Measurements from ENCODE around the gene SMG6. TPM values are rescaled to one million over a fixed set of nuclear protein-coding genes. Genes with fewer than 3 reads are reported as not detected.

Gene SMG6
- total and polyA plus RNA-seq, 2 of the 13 experiments (the other 11 are each of a cell fraction or from before 2014, with no cell fraction given), result 4.6 to 14.6 TPM

- WGBS (ENCODE audit: low lambda C conversion rate), result 98% methylated on average over 3 of the region's 3 CpGs
- no peak for TF ChIP-seq HMGXB4 (CRISPR knock-in tag; IDR thresholded peaks at IDR 0.05; ENCODE audit: borderline replicate concordance in 1 of 2, low read depth in 1 of 2)
- TF ChIP-seq KIAA2018 (CRISPR knock-in tag; IDR thresholded peaks at IDR 0.05; ENCODE audit: borderline replicate concordance), result no peak
- no peak for TF ChIP-seq ZFAT (CRISPR knock-in tag; conservative IDR thresholded peaks at IDR 0.05)
- no peak for TF ChIP-seq CHD2 (IDR thresholded peaks at IDR 0.05; ENCODE audit: low read depth, low read length)
- no peak for TF ChIP-seq TAF15 (IDR thresholded peaks at IDR 0.05; ENCODE audit: low read depth, low read length, poor library complexity, severe bottlenecking)
- TF ChIP-seq SALL1 (CRISPR knock-in tag; IDR thresholded peaks at IDR 0.05), result no peak
- TF ChIP-seq ZNF546 (CRISPR knock-in tag; conservative IDR thresholded peaks at IDR 0.05), result no peak
- TF ChIP-seq BCLAF1 (IDR thresholded peaks at IDR 0.05), result no peak
- no peak for TF ChIP-seq NR0B2 (CRISPR knock-in tag; IDR thresholded peaks at IDR 0.05)
- no peak for TF ChIP-seq MBD4 (IDR thresholded peaks at IDR 0.05; ENCODE audit: borderline replicate concordance, low read length)
- no peak for TF ChIP-seq SKI (IDR thresholded peaks at IDR 0.05; ENCODE audit: partially characterized antibody)
Measured at GRCh38 chr17:2143332-2143731, 160.3 kb downstream of the SMG6 start.

More at GRCh38 chr17:2143332-2143731, 160.3 kb downstream of the SMG6 start:
- Histone ChIP-seq H3K4me1 (ENCODE audit: insufficient read depth, low read length) (peaks cover 36% of the 10 kb centered on the region), H3K9me3 (ENCODE audit: low read length) (no peaks in the 10 kb centered on the region), H3K36me3 (replicated peaks in 1 of 2; ENCODE audit: control insufficient read depth in 1 of 2, insufficient read depth in 2 of 2, low read length in 2 of 2) (peaks cover 0 to 1% of the 10 kb centered on the region in 2 experiments; a peak in 2 of 5 replicates), H3K4me2 (ENCODE audit: low read depth, low read length) (no peak overlapping the region), H3K79me2 (ENCODE audit: insufficient read depth, low read length) (no peaks in the 10 kb centered on the region), H3K4me3 (replicated peaks in 1 of 3; ENCODE audit: insufficient read depth in 1 of 3, low read depth in 2 of 3, low read length in 3 of 3) (no peak overlapping the region), H3K9ac (ENCODE audit: insufficient read depth, low read depth, low read length) (no peak overlapping the region), H3K27ac (ENCODE audit: extremely low read length, insufficient read depth, low read length) (no peak overlapping the region), H3K27me3 (ENCODE audit: control insufficient read depth in 1 of 2, insufficient read depth in 2 of 2, low read length in 2 of 2) (no peaks in the 10 kb centered on the region), H4K20me1 (ENCODE audit: insufficient read depth, low read length) (no peaks in the 10 kb centered on the region), H2AFZ (ENCODE audit: low read length) (no peak overlapping the region)
- DNase-seq (ENCODE audit: low spot score), result no peak
- no peak for ATAC-seq
- BruUV-seq (replicated peaks), result no TSS peak
- CTCF ChIA-PET (ENCODE audit: low intra/inter-chr PET ratio, low total read pairs), result no interaction called here
- intact Hi-C loops (cut with micrococcal nuclease; ENCODE audit: unreplicated experiment), result no loop called here
- FAIRE-seq, result no peak
- POLR2A ChIA-PET, result interaction anchor here (0.7 kb wide), 1 partner anchor 87 kb away, joined by 3 read pairs; no protein-coding TSS in a partner anchor
- in situ Hi-C loops (cut with HindIII; ENCODE audit: extremely low pct_ligation_motif_present, low pct_unique_long_range_greater_than_20kb), result no loop called here

Data from HepG2 (cell line).